ENCODE results near the gene DCAF10. TPM values are rescaled to one million over a fixed set of nuclear protein-coding genes. Genes with fewer than 3 reads are reported as not detected.
"Not testable (repeated sequence)": the region's sequence is repeated elsewhere in the genome, so short reads cannot be mapped to it uniquely, and the experiment has no call there.

Gene DCAF10
- total RNA-seq, 1 experiment from 2014 or later: 6.7 TPM

GRCh38 chr9:37827483-37828165 is 27.0 kb downstream of the DCAF10 start:
- Histone ChIP-seq H3K27me3 (no peaks in the 10 kb centered on the region), H3K9me3 (no peaks in the 10 kb centered on the region), H3K36me3 (peaks cover 8% of the 10 kb centered on the region), H3K4me3 (no peak overlapping the region)
- no peak for DNase-seq

- H3K27me3 ChIP-seq: no peaks in the 10 kb centered on the region
- H3K4me3 ChIP-seq: no peak overlapping the region
- H3K9me3 ChIP-seq: no peaks in the 10 kb centered on the region
- peaks cover 2% of the 10 kb centered on the region for H3K36me3 ChIP-seq
- DNase-seq: no peak
These were observed 35.2 kb downstream of the DCAF10 start for GRCh38 chr9:37835821-37836220.

GRCh38 chr9:37836386-37836785 is 35.8 kb downstream of the DCAF10 start:
- no peak for DNase-seq
- no peaks in the 10 kb centered on the region for H3K9me3 ChIP-seq
- H3K4me3 ChIP-seq: no peak overlapping the region
- H3K27me3 ChIP-seq: no peaks in the 10 kb centered on the region
- H3K36me3 ChIP-seq: peaks cover 5% of the 10 kb centered on the region

- no peak overlapping the region for H3K4me3 ChIP-seq
- DNase-seq: no peak
- H3K27me3 ChIP-seq: no peaks in the 10 kb centered on the region
- no peaks in the 10 kb centered on the region for H3K9me3 ChIP-seq
- H3K36me3 ChIP-seq: peaks cover 18% of the 10 kb centered on the region
These were observed 39.2 kb downstream of the DCAF10 start for GRCh38 chr9:37839496-37840461.

- DNase-seq: peak; percentile 69
- H3K27me3 ChIP-seq: no peaks in the 10 kb centered on the region
- no peak overlapping the region for H3K4me3 ChIP-seq
- H3K36me3 ChIP-seq: peaks cover 18% of the 10 kb centered on the region
- H3K9me3 ChIP-seq: no peaks in the 10 kb centered on the region
These were observed 40.1 kb downstream of the DCAF10 start for GRCh38 chr9:37840560-37841194.

GRCh38 chr9:37852222-37852621 is 51.6 kb downstream of the DCAF10 start:
- Histone ChIP-seq H3K4me3 (no peak overlapping the region), H3K36me3 (no peaks in the 10 kb centered on the region; the same call in 1 of the 2 replicates), H3K27me3 (no peaks in the 10 kb centered on the region), H3K9me3 (no peaks in the 10 kb centered on the region)
- no peak for DNase-seq

- H3K36me3 ChIP-seq: peaks cover 10% of the 10 kb centered on the region
These were observed 56.0 kb downstream of the DCAF10 start for GRCh38 chr9:37856551-37856950.

GRCh38 chr9:37859043-37859442 is 58.4 kb downstream of the DCAF10 start:
- no peak for DNase-seq
- Histone ChIP-seq H3K9me3 (no peaks in the 10 kb centered on the region), H3K4me3 (no peak overlapping the region), H3K27me3 (no peaks in the 10 kb centered on the region), H3K36me3 (peaks cover 16% of the 10 kb centered on the region)

More at GRCh38 chr9:37856551-37856950, 56.0 kb downstream of the DCAF10 start:
- DNase-seq: no peak
- Histone ChIP-seq H3K9me3 (no peaks in the 10 kb centered on the region), H3K4me3 (no peak overlapping the region), H3K27me3 (no peaks in the 10 kb centered on the region)

- Histone ChIP-seq H3K27me3 (no peaks in the 10 kb centered on the region), H3K36me3 (peaks cover 16% of the 10 kb centered on the region), H3K4me3 (no peak overlapping the region), H3K9me3 (no peaks in the 10 kb centered on the region)
- DNase-seq: no peak
These were observed 61.9 kb downstream of the DCAF10 start for GRCh38 chr9:37862530-37862929.

GRCh38 chr9:37870081-37870798 is 69.6 kb downstream of the DCAF10 start:
- no peak for DNase-seq
- no peaks in the 10 kb centered on the region for H3K27me3 ChIP-seq
- no peak overlapping the region for H3K4me3 ChIP-seq
- H3K9me3 ChIP-seq: no peaks in the 10 kb centered on the region
- no peaks in the 10 kb centered on the region; the same call in 1 of the 2 replicates for H3K36me3 ChIP-seq

GRCh38 chr9:37870799-37871176 is 70.2 kb downstream of the DCAF10 start:
- no peak overlapping the region for H3K4me3 ChIP-seq
- no peaks in the 10 kb centered on the region for H3K9me3 ChIP-seq

GRCh38 chr9:37873955-37874354 is 73.4 kb downstream of the DCAF10 start:
- no peaks in the 10 kb centered on the region for H3K27me3 ChIP-seq
- H3K4me3 ChIP-seq: no peak overlapping the region
- no peak for DNase-seq
- no peaks in the 10 kb centered on the region; the same call in 1 of the 2 replicates for H3K36me3 ChIP-seq
- no peaks in the 10 kb centered on the region; the same call in 1 of the 2 replicates for H3K9me3 ChIP-seq

More at GRCh38 chr9:37870799-37871176, 70.2 kb downstream of the DCAF10 start:
- H3K36me3 ChIP-seq: no peaks in the 10 kb centered on the region; the same call in 1 of the 2 replicates
- DNase-seq: no peak
- no peaks in the 10 kb centered on the region for H3K27me3 ChIP-seq

GRCh38 chr9:37876376-37876775 is 75.8 kb downstream of the DCAF10 start:
- no peaks in the 10 kb centered on the region; the same call in 1 of the 2 replicates for H3K9me3 ChIP-seq
- H3K4me3 ChIP-seq: no peak overlapping the region
- no peak for DNase-seq
- no peaks in the 10 kb centered on the region; the same call in 1 of the 2 replicates for H3K36me3 ChIP-seq
- no peaks in the 10 kb centered on the region for H3K27me3 ChIP-seq

- no peak for DNase-seq
- H3K4me3 ChIP-seq: no peak overlapping the region
- H3K36me3 ChIP-seq: no peaks in the 10 kb centered on the region; the same call in 1 of the 2 replicates
- no peaks in the 10 kb centered on the region for H3K27me3 ChIP-seq
- H3K9me3 ChIP-seq: no peaks in the 10 kb centered on the region; the same call in 1 of the 2 replicates
These were observed 80.4 kb downstream of the DCAF10 start for GRCh38 chr9:37880916-37881479.

- not testable (repeated sequence) for H3K27me3 ChIP-seq, H3K9me3 ChIP-seq, H3K4me3 ChIP-seq, H3K36me3 ChIP-seq, DNase-seq
These were observed 87.5 kb downstream of the DCAF10 start for GRCh38 chr9:37887977-37888583.

- no peaks in the 10 kb centered on the region for H3K9me3 ChIP-seq
- no peak for DNase-seq
- H3K36me3 ChIP-seq: no peaks in the 10 kb centered on the region; the same call in 1 of the 2 replicates
- no peaks in the 10 kb centered on the region for H3K27me3 ChIP-seq
- H3K4me3 ChIP-seq: no peak overlapping the region
These were observed 88.9 kb downstream of the DCAF10 start for GRCh38 chr9:37889536-37889935.
